GM21423 (cell line): Measurements from ENCODE around the gene DSCAM.

ENCODE experiments used
- ATAC-seq: cut with Tn5 transposase; IDR thresholded peaks from one replicate; pipeline ENCODE4 v1.9.1; 2021; ENCODE audit warnings: mild to moderate bottlenecking, moderate library complexity; ENCODE audit not compliant: unreplicated experiment

Gene DSCAM

DNA sequence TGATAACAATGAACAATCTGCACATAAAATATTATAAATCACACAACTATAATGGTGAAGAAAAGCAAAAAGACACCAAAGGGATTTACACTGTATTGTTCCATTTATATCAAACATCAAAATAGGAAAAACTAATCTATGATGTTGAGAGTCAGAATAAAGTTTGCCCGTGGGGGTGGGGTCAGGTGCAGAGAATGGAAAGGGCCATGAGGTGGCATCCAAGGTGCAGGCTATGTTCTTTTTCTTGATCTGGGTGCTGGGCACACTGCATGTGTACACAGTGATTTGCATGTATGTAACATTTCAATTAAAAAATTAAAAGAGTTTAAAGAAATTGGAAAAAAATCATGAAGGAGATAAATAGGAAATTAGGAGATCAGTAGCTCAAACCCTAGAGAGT is 127.3 kb downstream of the DSCAM start:
- ATAC-seq, result no peak

DNA sequence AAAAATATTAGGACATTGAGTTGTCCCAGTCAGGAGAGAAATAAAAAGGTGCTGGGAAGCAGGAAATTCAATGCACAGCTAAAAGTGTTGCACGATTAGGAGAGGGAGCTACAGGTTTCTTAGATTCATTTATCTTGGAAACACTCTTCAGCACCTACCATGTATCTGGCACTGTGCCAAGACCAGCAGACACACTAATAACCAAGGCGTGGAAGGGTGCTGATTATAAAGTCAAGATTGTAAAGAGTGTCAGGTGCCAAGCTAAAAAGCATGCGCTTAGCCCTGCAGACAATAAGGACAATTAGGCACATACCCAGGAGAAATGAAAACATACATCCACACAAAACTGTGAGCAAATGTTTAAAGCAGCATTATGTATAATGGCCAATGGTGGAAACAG is 129.9 kb downstream of the DSCAM start:
- ATAC-seq, result no peak

DNA sequence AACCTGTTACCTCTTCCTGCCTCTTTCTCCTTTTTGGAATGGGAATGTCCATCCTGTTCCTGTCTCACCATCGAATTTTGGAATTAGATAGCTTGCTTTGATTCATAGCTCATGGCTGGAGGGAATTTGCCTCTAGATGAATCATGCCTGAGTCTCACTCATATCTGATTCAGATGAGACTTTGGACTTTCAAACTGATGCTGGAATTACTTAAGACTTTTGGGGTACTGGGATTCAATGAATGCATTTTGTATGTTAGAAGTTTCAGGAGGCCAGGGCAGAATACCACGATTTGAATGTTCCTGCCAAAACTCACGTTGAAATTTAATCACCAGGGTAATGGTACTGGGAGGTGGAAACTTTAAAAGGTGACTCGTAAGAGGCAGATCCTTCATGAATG is 132.4 kb downstream of the DSCAM start:
- no peak for ATAC-seq

DNA sequence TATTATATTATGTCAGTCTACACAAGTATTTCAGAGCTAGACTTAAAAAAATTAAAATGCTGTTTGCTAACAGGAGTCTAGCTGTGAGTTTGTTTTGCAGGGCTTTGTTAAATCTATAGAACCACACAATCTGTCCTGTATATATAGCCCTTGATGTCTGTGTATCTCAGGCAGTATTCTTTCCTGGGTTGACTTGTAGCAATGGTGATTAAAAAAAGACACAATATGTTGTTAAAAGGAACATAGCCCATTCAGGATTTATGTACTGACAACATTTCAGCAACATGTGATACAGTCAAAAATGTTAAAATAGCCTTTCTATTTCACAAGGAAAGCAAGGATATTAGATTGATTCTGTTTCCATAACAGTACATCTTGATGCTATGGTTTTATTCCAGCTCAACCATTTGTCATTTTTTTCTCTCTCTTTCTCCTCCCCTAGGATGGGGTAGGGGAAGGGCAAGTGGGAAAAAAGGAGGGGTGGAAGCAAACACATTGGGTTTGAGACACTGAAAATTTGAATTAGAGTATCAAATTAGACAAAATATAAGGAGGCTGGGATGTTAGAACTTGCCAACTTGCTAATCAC is 139.2 kb downstream of the DSCAM start:
- no peak for ATAC-seq

DNA sequence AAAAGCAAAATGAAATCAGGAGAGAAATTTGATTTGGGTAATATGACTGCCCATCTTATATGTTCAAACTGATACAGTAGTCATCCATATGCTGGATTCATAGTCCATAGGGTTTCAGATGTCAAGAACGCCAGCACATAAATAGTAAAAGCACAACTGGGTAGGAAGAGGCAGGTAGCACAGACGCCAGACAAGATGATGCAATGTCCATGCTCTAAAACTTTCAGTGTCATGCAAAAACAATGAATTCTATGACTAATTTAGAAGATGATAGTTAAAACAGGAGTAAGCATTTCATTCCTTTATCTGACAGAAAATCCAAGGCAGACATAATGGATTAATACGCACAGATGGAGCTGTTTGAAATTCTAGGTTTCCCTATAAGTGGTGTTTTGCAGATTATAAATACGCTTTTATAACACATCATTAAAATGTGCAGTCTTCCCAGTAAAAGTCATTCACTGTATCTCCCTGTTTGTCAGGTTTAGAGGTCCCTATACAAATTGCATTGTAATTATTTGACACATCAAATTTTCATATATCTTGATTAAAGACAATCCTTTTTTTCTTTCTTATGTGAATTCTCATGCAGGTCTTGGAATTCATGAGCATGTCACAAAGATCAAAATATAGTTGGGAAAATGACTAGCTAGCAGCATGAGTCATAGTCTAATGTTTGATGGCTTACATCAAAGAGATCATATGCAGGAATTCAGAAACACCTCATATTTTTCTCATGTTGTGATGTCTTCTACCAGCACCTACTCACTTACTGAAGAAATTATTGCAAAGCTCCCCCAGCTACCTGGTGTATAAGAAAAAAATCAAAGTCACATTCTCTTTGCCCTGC is 139.9 kb downstream of the DSCAM start:
- ATAC-seq, result no peak

DNA sequence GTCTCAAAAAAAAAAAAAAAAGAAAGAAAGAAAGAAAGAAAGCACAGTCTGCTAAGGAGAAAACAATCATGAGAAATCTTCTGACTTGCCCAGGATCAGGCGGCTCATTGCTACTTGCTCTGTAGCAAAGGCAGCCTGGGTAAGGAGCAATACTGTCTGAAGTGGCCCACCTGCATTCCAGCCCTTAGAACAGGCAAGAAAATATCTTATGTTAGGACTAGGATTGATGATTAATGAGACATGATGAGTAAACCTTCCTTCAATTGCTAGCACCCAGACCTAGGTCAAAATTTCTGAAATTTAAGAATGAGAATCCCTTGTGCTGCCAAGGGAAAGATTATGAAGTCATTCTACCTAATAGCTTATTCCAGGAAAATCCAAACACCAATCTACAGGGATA is 140.8 kb downstream of the DSCAM start:
- ATAC-seq, result no peak

DNA sequence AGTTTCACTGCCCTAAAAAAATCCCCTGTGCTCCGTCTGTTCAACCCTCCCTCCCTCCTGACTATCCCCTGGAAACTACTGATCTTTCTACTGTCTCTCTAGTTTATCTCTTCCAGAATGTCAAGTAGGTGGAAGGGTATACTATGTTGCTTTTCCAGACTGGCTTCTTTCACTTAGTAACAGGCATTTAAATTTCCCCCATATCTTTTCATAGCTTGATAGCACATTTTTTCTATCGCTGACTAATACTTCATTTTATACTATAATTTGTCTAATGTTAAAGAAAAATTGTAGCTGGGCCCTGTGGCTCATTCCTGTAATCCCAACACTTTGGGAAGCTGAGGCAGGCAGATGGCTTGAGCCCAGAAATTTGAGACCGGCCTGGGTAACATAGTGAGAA is 142.8 kb downstream of the DSCAM start:
- ATAC-seq, result no peak

DNA sequence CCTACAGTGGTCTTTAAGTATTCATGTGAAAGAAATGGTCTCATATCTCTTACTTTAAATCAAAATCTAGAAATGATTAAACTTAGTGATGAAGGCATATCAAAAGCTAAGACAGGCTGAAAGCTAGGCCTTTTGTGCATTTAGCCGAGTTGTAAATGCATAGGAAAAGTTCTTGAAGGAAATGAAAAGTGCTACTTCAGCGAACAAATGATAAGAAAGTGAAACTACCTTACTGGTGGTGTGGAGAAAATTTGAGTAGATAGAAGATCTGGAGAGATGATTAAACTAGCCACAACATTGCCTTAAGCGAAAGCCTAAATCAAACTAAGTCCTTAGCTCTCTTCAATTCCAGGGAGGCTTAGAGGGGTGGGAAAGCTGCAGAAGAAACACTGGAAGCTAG is 147.6 kb downstream of the DSCAM start:
- no peak for ATAC-seq

DNA sequence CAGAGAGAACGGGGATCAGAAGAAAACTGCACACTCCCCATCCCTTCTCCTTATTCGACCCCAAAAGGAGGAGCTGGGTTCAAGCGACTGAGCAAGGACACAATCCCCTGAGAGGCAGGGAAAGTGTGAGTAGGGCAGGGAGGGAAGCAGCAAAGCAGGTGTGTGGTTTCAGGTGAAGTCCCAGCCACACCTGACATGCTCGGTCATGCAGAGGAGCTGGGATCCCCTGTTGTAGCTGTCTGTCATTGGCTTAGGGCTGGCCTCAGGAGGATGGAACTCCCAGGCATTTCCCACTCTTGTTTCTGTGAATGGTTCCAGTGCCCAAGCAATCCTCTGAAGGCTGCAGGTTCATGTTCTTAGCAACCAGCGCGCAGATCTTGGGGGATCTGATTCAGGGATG is 150.7 kb downstream of the DSCAM start:
- ATAC-seq, result no peak

DNA sequence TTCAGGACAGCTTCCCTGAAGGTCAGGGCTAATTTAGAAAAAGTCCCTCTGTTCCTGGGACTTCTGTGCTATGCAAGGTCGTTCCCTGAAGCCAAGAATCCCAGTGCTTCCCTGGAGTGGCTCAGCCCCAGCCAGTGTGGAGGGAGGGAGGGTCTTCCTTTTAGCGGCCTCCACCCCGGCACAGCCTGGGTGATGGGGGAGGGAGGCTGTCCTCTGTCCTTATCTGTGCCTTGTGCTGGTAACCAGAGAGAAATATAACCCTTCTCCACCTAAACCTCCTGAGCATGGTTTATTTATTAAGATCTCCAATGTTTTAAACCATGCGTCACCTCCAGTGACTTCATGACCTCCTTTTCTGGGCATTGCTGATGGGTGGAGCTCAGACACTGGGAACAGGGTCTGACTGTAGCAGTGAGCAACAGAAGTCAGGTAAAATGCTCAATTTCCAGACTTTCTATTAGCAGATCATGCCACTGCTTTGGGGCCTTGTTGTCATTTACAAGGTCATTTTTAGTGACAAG is 157.1 kb downstream of the DSCAM start:
- no peak for ATAC-seq

DNA sequence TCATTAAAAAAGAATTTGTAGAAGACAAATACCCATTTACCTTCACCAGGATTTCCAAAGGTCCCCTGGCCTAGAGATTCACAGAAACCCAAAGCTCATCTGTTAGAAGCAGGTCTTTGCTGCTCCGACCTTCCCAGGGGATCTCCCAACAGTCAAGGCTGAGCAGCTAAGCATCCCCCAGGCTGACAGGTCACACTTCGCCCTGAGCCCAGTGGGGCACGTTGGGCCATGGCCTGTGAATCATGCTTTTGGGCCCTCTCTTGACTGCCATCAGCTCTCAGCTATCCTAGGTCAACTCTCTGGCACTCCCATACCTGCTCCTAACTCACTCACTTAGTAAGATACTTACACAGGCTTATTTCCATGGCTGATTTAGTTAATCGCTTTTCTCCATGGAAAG is 157.7 kb downstream of the DSCAM start:
- ATAC-seq, result no peak

DNA sequence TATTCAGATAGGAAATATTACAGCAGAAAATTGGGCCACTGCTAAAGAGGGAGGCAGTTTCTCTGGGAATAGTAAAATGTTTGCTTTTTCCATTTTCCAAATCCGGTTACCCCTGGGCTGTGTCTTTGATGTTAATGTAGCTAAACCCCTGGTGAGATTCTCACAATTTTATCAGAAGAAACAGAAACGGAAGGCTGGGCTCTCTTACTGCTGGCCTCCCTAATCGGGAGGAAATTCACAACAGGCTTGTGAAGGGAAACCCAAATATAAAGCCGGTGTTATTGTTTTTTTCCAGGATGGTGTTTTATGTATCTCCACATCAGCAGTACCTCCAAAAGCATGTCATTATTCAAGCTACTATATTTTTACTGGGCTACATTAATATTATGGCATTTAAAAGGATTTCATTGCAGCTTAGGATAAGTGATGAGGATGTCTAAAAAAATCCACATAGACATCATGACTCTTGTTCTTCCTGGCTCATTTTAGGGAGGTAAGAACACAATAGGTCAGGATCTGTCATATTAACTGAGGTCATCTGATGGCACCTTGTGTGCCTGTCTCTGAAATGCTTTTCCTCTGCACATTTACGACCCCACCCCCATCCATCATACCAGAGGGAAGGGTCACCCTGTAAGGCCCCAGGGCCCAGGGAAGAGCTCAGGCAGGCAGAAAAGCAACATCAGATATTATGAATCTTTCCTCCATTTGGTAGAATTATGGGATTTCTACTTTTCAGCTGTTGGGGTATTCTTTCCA is 158.7 kb downstream of the DSCAM start:
- ATAC-seq, result no peak

DNA sequence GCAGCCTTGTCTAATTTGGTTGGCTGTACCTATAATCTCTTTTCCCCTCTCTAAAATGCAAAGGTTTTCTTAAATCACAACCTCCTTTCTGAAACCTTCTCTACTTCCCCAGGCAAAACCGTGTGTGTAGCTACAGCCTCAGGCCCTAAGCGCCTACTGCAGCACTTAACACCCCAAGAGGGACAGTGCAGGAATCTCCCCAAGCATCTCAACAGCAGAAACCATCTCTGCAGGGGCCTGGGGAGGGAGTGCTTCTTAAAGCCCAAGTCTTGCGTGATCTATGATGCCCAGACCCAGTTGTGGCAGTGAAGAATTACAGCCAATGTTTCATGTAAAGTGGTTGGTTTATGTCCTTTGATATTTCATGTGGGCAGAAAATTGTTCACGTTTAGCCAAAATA is 159.3 kb downstream of the DSCAM start:
- ATAC-seq, result no peak

DNA sequence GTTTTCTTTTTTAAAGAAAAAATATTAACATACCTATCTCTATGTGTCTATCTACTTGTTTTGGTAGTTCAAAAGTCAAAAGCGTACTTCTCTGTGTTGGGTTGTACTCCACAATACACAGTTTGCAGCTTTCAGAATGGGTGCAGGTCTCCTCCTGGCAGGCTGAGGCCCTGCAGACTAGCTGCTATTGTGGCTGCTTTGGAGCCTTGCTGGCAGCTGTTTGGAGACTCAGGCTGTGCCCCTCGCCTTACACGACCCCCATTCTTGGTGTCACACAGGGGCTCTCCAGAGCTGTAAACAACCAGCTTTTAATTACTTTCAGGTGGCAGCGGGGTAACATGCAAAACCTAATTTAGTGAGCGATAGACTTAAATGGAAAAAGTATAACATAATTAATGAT is 160.4 kb downstream of the DSCAM start:
- ATAC-seq, result no peak

DNA sequence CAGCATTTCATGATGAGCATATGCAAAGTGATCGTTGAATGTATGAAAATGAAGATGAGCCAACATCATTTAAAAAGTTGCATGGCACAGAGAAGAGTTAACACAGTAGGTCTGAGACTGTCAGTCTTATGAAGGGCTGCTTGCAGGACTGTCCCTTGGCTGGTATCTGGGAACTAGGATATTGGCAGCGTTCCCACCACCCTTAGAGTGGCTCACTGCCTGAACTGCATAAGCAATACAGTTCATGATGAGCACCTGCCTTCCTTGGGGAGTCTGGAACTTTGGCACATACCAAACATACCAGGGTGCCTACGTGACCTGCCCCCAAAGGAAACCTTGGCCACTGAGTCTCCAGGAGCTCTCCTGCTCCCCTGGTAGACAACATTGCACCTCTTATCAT is 161.8 kb downstream of the DSCAM start:
- ATAC-seq, result no peak

DNA sequence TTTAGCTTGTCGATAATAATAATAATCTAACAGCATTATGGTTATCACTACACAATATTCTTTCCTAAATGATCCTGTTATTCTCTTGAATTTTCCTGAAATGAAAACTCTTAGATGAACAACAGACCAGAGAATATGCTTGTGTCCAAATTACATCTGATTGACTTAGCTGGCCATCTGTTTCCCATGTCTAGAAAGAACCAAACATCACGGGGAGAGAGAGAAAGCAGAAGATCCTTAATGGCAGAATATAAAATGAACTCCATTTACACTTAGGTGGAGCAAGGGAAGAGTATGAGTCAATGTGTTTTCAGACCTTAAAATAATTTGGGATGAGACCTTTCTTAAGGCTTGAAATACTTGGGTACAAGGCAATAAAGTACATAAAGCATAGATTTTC is 162.2 kb downstream of the DSCAM start:
- ATAC-seq, result no peak

DNA sequence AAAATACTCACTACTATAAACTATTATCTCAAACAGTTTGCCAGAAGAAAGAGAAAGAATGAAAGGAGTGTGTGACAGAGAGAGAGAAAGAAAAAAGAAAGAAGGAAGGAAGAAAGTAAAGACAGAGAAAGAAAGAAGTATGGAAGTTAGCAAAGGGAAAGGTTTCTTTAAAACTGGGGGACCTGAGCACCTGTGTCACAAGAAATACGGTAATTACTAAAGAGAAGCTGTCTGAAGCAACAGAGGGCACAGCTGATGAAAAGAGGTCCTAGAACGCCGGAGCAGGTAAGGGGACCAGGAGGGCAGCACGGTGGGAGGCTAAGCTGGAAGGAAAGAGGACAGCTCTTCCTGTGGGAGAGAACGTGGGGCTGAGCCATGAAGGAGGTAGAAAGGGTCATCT is 163.6 kb downstream of the DSCAM start:
- ATAC-seq, result no peak

DNA sequence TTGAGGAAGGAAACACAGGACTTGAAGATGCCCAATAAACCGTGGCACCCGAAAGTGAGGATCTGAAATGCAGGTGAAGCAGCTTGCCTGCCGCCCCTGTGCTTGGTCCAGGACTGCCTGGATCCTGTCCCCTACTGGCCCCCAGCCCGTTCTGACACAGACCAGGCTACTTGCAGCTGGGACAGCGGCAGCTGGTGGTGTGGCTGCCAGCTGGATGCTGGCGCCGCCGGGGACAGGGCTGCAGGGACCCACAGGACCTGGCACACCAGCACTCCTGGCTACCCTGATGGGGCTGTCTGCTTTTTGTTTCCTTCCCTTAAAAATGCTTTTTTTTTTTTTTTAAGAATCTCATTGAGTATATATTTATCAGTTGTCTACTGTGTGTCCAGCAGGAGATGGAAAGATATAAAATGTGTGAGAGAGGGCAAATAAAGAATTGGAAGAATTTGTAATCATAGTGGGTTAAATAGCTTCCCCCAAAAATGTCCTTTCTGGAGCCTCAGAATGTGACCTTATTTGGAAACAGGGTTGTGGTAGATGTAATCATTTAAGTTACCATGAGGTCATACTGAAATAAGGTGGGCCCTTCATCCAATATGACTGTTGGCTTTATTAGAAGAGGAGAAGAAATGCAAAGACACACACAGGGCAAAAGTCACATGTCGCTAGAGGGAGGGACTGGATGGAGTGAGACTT is 165.6 kb downstream of the DSCAM start:
- ATAC-seq, result no peak

DNA sequence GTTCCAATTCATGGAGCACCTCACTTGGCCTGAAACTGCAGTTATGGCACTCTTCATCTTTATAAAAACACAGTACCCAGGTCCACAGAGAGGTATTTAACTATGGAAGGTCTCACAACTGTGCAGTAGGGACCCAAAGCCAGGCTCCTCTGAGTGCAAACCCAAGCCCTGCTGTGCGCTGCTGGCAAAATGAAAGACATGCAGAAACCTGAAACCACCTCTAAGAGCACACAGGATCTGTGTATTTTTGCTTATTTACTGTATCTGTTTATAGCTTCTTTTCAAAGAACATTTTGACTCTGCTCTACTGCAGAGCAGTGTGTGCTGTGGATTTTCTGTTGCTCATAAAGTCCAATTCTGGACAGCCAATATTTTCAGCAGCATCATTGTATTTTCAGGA is 166.6 kb downstream of the DSCAM start:
- no peak for ATAC-seq

DNA sequence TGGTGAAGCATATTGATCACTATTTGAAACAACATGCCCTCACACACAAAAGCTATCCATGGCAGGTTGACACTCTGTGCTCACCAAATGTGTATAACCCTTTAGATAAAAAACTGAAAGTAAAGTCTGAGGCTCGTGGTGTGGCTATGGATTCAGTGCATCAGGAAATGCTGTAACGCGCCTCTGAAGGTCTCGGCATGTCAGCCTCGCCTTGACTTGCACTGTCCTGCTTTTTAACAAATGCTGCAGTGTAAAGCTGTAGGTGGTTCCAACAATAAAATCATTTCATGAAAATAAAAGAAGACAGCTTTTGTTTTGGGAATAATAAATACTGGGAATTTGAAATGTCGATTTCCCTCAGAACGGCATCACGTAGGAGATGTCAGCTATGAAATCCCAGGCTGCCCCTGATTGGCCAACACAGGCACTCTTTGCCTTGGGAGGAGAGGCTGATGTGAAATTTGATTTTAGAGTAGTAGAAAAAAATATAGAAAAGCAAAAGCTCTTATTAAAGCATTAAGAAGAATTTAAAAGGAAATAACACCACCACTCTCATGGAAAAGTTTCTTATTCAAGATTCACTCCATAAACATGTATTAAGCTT is 168.2 kb downstream of the DSCAM start:
- no peak for ATAC-seq

DNA sequence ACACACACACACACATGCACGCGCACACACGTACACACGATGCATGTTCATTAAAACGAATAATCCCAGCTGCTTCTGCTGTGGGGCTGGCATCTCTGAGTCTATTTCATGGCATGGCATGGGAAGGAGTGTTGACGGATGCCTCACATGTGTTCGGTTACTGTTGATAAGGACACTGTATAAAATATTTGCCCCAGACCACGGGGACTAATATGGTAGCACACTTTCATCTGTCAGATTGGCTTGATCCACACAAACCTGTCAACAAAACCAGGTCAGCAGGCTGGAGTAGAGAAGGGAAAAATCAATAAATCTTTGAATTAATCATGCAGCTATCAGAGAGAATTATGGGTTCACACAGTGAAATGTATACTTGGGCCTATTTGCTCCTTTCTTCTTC is 171.9 kb downstream of the DSCAM start:
- no peak for ATAC-seq
